DOHH2 (cell line): ENCODE data around the gene NCKAP5.

Experiments
- H3F3A ChIP-seq: fragments of 200-600 bp; sonication (generic), shearing (Covaris generic); 2 replicates; pipeline ENCODE4 v1.6.0; 2016; ENCODE audit warnings: antibody characterized with exemption, mild to moderate bottlenecking; ENCODE audit not compliant: control insufficient read depth, insufficient read depth
- H3K27ac ChIP-seq: fragments of 200-600 bp; sonication (generic); 2 replicates; pipeline ENCODE4 v1.5.1; 2014; ENCODE audit warnings: low read depth, mild to moderate bottlenecking, low read length, moderate library complexity
- H3K27me3 ChIP-seq: fragments of 200-600 bp; sonication (generic); 2 replicates; pipeline ENCODE4 v1.6.1; 2014; ENCODE audit warnings: mild to moderate bottlenecking, low read length, mixed read lengths; ENCODE audit not compliant: control insufficient read depth
- H3K36me3 ChIP-seq: fragments of 200-600 bp; sonication (generic); 2 replicates; pipeline ENCODE4 v1.6.1; 2014; ENCODE audit warnings: mild to moderate bottlenecking, low read length, moderate library complexity, mixed read lengths; ENCODE audit not compliant: control insufficient read depth
- H3K4me1 ChIP-seq: fragments of 200-600 bp; sonication (generic); 2 replicates; pipeline ENCODE4 v1.6.1; 2014; ENCODE audit warnings: mild to moderate bottlenecking, low read length, mixed read lengths; ENCODE audit not compliant: control insufficient read depth
- H3K4me2 ChIP-seq: fragments of 200-600 bp; sonication (generic); 2 replicates; pipeline ENCODE4 v1.6.0; 2014; ENCODE audit warnings: mild to moderate bottlenecking, low read length, moderate library complexity
- H3K4me3 ChIP-seq: fragments of 200-600 bp; sonication (generic); 2 replicates; pipeline ENCODE4 v1.5.1; 2014; ENCODE audit warnings: mild to moderate bottlenecking, low read length, mixed read lengths
- H3K79me2 ChIP-seq: fragments of 200-600 bp; sonication (generic); 2 replicates; pipeline ENCODE4 v1.6.1; 2014; ENCODE audit warnings: mild to moderate bottlenecking, low read length, mixed read lengths; ENCODE audit not compliant: control insufficient read depth
- H3K9me2 ChIP-seq: fragments of 200-600 bp; sonication (generic); replicated peaks from 2 replicates; pipeline ENCODE4 v1.6.1; 2014; ENCODE audit warnings: mild to moderate bottlenecking, low read length, mixed read lengths; ENCODE audit not compliant: control insufficient read depth
- H3K9me3 ChIP-seq: fragments of 200-600 bp; sonication (generic); 2 replicates; pipeline ENCODE4 v1.6.1; 2014; ENCODE audit warnings: antibody characterized with exemption, low read length, mixed read lengths; ENCODE audit not compliant: control insufficient read depth, insufficient read depth
- H4K20me1 ChIP-seq: fragments of 200-600 bp; sonication (generic); 2 replicates; pipeline ENCODE4 v1.6.0; 2014; ENCODE audit warnings: low read depth, mild to moderate bottlenecking, antibody characterized with exemption, low read length, moderate library complexity; ENCODE audit not compliant: control insufficient read depth, insufficient read depth
- EZH2phosphoT487 ChIP-seq: fragments of 200-600 bp; sonication (generic); IDR thresholded peaks from 2 replicates; pipeline ENCODE4 v1.6.1; 2017; ENCODE audit warnings: borderline replicate concordance, mild to moderate bottlenecking, antibody characterized with exemption, low read length, moderate library complexity, mixed read lengths
- TF ChIP-seq, protein P1 (sequence below): fragments of 200-600 bp; sonication (generic); IDR thresholded peaks from one replicate; pipeline ENCODE4 v1.5.1; 2014; ENCODE audit warnings: antibody characterized with exemption, mild to moderate bottlenecking, low read depth, low read length; ENCODE audit not compliant: poor library complexity, severe bottlenecking

Gene NCKAP5

DNA sequence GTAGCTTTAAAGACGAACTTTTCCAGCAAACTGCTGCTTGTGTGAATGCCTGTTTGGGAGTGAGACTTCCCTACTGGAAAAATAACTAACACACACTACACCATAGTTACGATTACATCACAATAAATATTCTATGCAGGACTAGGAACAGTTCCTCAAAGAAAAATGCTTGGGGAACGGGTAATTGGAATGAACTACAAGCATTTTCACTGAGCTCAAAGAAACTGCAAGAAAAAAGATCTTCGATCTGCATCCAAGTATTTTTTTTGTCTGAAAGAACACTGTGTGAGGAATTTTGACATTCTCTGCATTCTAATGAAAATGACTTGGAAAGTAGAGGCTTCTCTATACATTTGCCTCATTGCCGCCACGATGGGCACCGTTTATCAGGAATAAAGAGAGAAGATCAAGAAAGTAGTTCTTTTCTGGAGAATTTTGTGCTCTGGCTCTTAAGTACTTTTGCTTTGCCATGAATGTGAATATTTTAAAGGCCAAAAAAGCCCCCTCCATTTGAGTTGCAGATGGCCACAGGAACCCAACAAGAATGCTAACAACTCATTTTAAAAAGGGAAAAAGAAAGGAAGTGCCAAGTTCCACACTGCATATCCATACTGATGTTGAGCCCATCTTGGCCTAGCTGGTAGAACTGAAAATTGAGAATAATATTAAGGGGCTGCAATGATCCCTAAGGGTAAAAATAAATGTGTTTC, 911.8 kb downstream of the NCKAP5 start:
- H3K36me3 ChIP-seq: no peaks in the 10 kb centered on the region
- H3K9me3 ChIP-seq: no peaks in the 10 kb centered on the region
- H3K4me3 ChIP-seq: no peak overlapping the region
- H3K79me2 ChIP-seq: no peaks in the 10 kb centered on the region
- no peaks in the 10 kb centered on the region for H3K9me2 ChIP-seq
- no peaks in the 10 kb centered on the region for H3K4me1 ChIP-seq
- no peaks in the 10 kb centered on the region for H3F3A ChIP-seq
- no peak overlapping the region for H3K27ac ChIP-seq
- no peaks in the 10 kb centered on the region for H3K27me3 ChIP-seq
- TF ChIP-seq, protein P1, sequence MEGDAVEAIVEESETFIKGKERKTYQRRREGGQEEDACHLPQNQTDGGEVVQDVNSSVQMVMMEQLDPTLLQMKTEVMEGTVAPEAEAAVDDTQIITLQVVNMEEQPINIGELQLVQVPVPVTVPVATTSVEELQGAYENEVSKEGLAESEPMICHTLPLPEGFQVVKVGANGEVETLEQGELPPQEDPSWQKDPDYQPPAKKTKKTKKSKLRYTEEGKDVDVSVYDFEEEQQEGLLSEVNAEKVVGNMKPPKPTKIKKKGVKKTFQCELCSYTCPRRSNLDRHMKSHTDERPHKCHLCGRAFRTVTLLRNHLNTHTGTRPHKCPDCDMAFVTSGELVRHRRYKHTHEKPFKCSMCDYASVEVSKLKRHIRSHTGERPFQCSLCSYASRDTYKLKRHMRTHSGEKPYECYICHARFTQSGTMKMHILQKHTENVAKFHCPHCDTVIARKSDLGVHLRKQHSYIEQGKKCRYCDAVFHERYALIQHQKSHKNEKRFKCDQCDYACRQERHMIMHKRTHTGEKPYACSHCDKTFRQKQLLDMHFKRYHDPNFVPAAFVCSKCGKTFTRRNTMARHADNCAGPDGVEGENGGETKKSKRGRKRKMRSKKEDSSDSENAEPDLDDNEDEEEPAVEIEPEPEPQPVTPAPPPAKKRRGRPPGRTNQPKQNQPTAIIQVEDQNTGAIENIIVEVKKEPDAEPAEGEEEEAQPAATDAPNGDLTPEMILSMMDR: no peak
- no peak for TF ChIP-seq EZH2phosphoT487
- no peak overlapping the region for H3K4me2 ChIP-seq
- H4K20me1 ChIP-seq: no peaks in the 10 kb centered on the region

DNA sequence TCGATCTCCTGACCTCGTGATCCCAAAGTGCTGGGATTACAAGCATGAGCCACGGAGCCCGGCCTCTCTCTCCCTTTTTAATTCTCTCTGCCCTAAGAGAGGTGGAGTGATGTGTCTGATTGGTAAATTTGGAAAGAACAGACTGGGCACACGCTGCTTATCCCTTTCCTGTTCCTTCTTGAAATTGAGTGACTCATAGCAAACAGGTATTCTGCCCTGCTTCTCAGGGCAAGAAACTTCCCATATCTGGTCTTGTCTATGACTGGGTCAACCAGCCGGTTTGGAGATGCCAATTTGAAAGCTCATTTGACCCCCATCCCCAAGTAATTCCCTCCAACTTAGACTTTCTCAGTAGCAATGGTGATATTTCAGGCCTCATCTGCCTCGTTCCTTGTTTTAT, 913.3 kb downstream of the NCKAP5 start:
- no peak overlapping the region for H3K27ac ChIP-seq
- no peaks in the 10 kb centered on the region for H3K9me2 ChIP-seq
- no peaks in the 10 kb centered on the region for H3K27me3 ChIP-seq
- H4K20me1 ChIP-seq: no peaks in the 10 kb centered on the region
- H3F3A ChIP-seq: no peaks in the 10 kb centered on the region
- no peaks in the 10 kb centered on the region for H3K36me3 ChIP-seq
- H3K9me3 ChIP-seq: no peaks in the 10 kb centered on the region
- H3K4me2 ChIP-seq: no peak overlapping the region
- no peak overlapping the region for H3K4me3 ChIP-seq
- TF ChIP-seq, protein P1: no peak
- no peak for TF ChIP-seq EZH2phosphoT487
- H3K4me1 ChIP-seq: no peaks in the 10 kb centered on the region
- no peaks in the 10 kb centered on the region for H3K79me2 ChIP-seq

DNA sequence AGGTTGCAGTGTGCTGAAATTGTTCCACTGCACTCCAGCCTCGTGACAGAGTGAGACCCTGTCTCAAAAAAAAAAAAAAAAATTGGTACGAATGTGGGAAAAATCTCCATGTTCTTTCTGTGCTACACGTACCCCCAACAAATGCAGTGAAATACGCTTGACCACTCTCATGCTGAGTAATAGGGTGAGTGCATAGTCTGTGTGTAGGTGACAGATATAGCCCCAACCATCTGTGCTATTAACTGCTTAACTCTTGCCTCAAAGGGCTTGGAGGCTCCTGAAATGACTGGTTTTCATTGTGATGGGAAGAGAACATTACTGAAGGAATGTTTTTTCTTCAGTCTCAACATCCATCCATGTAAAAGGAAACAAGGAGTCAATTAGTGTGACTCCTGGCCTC, 913.9 kb downstream of the NCKAP5 start:
- TF ChIP-seq EZH2phosphoT487: no peak
- TF ChIP-seq, protein P1: no peak
- H3K4me3 ChIP-seq: no peak overlapping the region
- no peaks in the 10 kb centered on the region for H3K36me3 ChIP-seq
- H3K27me3 ChIP-seq: no peaks in the 10 kb centered on the region
- no peaks in the 10 kb centered on the region for H3F3A ChIP-seq
- H3K9me3 ChIP-seq: no peaks in the 10 kb centered on the region
- no peaks in the 10 kb centered on the region for H4K20me1 ChIP-seq
- H3K4me2 ChIP-seq: no peak overlapping the region
- no peaks in the 10 kb centered on the region for H3K9me2 ChIP-seq
- H3K4me1 ChIP-seq: no peaks in the 10 kb centered on the region
- H3K79me2 ChIP-seq: no peaks in the 10 kb centered on the region
- H3K27ac ChIP-seq: no peak overlapping the region
